Adrenal gland (tissue), 5 donors: ENCODE measurements around the gene CD8B2.
"Not testable (repeated sequence)": the region's sequence is repeated elsewhere in the genome, so short reads cannot be mapped to it uniquely, and the experiment has no call there.

Source experiments
- CTCF ChIP-seq, 6 experiments: fragments of 450-650 bp in 4 of 6; fragments of 200-600 bp in 2 of 6; sonication (generic) in 1 of 6; IDR thresholded peaks; 1 replicate in 5 of 6; 2 replicates in 1 of 6; pipeline versions ENCODE4 v1.5.1 to v1.8.0; 2016 to 2021; ENCODE audit warnings: antibody characterized with exemption in 6 of 6, mild to moderate bottlenecking in 2 of 6, moderate library complexity in 1 of 6
- POLR2A ChIP-seq, 2 donors: fragments of 450-650 bp; IDR thresholded peaks; one replicate each; pipeline ENCODE4 v1.6.1; 2017; ENCODE audit warnings: antibody characterized with exemption in 2 of 2, mild to moderate bottlenecking in 2 of 2, moderate library complexity in 1 of 2
- donor health status: DM: no; HTN: no; CAD: no.

- TF ChIP-seq CTCF, POLR2A (IDR thresholded peaks at IDR 0.05): not testable (repeated sequence)
Measured at GRCh38 chr2:106566484-106566883, 79.3 kb downstream of the CD8B2 start.
